ENCODE data around the gene MACROD1.

The MACROD1 gene

DNA sequence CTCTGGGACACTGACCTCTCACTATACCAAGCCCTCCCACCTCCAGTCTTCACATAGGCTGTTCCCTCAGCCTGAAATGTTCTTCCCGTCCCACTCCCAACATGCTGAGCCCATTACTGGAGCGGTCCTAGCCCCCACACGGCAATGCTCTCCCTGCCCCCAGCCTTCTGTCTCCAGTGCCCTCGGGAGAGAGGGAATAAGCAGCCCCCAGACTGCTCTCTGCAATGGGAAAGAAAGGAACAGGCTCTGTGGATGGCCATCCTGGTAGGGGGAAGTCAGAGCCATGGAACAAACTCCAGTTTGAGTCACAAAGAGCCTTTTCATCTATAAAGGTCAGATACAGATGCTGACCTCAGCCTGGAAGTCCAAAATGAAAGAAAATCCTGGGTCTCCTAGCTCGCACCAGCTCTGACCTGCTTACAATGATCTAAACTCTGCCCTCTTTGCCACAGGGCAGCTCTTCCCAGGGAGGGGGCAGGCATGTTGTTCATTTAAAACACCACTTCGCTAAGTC is 67.5 kb downstream of the MACROD1 start:
- Mint-ChIP-seq H3K36me3 (no peaks in the 10 kb centered on the region), H3K9me3 (no peaks in the 10 kb centered on the region), H3K27ac (no peak overlapping the region), H3K4me1 (no peaks in the 10 kb centered on the region), H3K27me3 (no peaks in the 10 kb centered on the region), H3K4me3 (no peak overlapping the region)

DNA sequence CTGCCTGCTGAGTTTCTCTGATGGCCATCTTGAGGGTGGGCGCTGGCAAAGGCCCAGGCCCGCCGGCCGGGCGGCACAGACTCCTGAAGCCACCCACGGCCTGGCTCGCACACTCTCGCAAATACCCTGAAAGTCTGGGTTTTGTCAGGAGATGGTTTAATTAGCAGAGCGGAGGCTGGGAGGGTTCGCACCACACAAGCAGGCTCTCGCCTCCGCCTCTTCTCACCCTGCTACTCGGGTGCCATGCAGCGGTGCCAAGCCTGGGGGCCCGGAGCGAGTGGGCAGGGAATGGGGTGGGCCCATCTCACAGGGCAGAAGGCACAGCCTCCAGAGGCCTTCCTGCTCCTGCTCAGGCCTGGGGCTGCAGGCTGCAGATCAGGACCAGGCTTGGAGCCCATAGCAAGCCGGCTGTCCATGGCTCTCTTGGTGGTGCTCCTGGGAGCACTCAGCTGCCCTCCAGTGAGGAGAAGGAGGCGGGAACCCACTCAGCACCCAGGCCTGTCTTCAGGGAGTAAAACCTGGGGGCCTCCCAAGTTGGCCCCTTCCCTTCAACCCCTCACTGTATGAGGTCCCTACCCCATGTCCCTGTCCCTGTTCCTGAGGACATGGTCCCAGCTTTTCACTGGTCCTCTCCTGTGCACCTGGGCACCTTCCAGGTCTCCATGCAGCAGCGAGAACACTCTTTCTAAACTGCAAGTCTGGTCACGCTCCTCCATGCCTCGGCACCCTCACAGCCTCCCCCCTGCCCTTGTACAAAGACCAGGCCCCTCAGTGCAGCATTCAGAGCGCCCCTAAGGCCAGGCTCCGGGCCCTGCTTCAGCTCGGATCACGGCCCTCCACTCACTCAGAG is 68.2 kb downstream of the MACROD1 start:
- Mint-ChIP-seq H3K4me3 (no peak overlapping the region), H3K27me3 (no peaks in the 10 kb centered on the region), H3K36me3 (no peaks in the 10 kb centered on the region), H3K9me3 (no peaks in the 10 kb centered on the region), H3K4me1 (no peaks in the 10 kb centered on the region), H3K27ac (no peak overlapping the region)

DNA sequence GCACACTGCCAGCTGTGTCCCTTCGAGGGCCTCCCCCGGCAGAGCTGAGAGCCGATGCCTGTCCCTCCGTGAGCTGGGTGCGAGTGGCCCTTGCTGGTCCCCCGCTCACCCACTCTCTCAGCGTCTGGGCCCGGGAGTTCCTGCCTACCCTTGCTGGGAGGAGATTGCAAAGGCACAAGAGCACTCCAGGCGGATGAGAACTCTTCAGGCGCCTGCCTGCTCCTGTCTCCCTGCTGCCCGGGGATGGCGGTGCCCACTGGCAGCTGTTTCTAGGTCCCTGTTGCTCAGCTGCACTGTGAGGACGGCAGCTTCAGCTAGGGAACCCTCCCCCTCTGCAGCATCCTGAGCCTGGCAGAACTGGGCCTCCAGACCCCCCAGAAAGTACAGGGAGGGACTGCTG is 69.1 kb downstream of the MACROD1 start:
- no peaks in the 10 kb centered on the region for H3K4me1 Mint-ChIP-seq
- no peak overlapping the region for H3K27ac Mint-ChIP-seq
- no peaks in the 10 kb centered on the region for H3K9me3 Mint-ChIP-seq
- H3K4me3 Mint-ChIP-seq = no peak overlapping the region
- no peaks in the 10 kb centered on the region for H3K36me3 Mint-ChIP-seq
- no peaks in the 10 kb centered on the region for H3K27me3 Mint-ChIP-seq

DNA sequence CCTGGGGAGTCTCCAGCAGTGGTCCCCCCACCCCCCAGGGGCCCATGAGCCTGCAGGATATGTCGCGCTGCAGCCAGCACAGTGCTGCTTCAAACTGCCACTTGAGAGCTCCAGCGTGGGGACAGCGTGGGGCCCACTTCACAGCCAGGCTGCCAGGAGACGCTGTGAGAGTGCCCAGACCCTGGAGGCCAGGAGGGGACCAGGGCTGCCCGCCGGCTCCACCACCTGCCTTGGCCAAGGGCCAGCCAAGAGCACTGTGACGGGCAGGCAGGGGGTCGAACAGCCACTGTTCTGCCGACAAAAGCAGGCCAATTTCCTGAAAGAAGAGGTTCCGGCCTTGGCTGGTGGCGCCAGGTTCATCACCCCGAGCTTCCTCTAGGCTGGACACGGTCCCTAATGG is 70.0 kb downstream of the MACROD1 start:
- Mint-ChIP-seq H3K9me3 (no peaks in the 10 kb centered on the region), H3K36me3 (no peaks in the 10 kb centered on the region), H3K4me3 (no peak overlapping the region), H3K27me3 (no peaks in the 10 kb centered on the region), H3K4me1 (no peaks in the 10 kb centered on the region), H3K27ac (no peak overlapping the region)

DNA sequence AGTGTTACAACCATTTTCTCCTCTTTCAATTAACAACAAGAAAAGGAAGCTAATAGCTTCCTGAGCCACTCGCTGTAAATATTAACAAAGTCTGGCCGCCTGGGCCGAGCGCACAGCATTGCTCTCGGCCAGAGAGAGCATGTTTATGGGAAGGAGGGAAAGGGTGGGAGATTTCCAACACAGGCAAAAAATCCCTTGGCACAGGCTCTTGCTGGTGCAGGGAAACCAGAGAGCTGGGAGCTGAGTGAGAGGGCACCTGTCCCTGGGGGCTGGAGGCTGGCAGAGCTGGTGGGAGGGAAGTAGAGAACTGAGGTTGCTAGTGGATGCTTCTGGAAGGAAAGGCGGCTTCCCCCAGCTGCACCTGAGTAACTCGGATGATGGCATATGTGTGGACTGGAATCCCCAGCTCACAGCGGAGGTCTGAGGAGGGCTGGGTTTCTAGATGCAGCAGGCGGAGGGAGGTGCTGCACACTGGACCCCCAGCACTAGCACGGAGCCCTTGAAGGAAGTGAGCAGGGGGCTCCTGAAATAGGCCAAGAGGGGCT is 70.6 kb downstream of the MACROD1 start:
- no peak overlapping the region for H3K27ac Mint-ChIP-seq

DNA sequence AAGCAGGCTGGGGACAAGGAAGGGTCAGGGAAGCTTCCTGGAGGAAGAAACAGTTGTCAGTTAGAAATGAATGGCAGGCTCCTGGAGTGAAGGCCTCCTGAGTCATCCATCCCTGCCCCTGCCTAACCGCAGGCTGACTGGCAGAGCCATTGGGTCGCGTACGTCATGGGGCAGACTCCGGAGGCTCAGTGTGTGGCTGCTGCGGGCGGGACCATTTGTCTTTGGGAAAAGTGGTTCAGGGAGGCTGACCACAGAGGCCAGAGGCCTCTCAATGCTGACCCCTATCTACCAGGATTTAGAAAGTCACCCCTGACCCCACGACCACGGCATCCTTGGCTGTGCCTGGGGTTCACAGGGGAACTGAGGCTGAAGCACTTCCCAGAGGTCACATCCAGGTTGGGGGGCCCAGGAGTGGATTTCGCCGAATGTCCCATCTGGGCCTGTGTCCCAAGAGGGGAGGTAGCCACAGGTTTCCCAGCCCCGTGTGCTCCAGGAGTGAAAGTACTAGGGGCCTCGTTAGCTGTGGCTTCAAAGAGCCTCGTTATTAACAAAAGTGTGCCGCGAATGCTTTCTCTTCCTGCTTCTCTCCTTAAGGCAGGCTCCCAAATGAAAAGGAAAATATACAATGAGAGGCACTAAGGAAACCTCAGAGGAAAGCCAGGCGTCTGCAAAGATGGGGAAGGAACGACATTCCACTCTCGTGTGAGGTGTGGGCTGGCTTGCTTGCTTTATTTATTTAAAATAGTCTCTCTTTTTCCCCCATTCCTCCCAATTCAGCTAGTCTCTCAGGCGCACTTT is 71.3 kb downstream of the MACROD1 start:
- Mint-ChIP-seq H3K4me1 (no peaks in the 10 kb centered on the region), H3K9me3 (no peaks in the 10 kb centered on the region), H3K27ac (no peak overlapping the region), H3K4me3 (no peak overlapping the region), H3K36me3 (no peaks in the 10 kb centered on the region), H3K27me3 (no peaks in the 10 kb centered on the region)

More for the DNA sequence above, 70.6 kb downstream of the MACROD1 start:
- no peaks in the 10 kb centered on the region for H3K9me3 Mint-ChIP-seq
- no peak overlapping the region for H3K4me3 Mint-ChIP-seq
- H3K27me3 Mint-ChIP-seq = no peaks in the 10 kb centered on the region
- no peaks in the 10 kb centered on the region for H3K4me1 Mint-ChIP-seq
- H3K36me3 Mint-ChIP-seq = no peaks in the 10 kb centered on the region

DNA sequence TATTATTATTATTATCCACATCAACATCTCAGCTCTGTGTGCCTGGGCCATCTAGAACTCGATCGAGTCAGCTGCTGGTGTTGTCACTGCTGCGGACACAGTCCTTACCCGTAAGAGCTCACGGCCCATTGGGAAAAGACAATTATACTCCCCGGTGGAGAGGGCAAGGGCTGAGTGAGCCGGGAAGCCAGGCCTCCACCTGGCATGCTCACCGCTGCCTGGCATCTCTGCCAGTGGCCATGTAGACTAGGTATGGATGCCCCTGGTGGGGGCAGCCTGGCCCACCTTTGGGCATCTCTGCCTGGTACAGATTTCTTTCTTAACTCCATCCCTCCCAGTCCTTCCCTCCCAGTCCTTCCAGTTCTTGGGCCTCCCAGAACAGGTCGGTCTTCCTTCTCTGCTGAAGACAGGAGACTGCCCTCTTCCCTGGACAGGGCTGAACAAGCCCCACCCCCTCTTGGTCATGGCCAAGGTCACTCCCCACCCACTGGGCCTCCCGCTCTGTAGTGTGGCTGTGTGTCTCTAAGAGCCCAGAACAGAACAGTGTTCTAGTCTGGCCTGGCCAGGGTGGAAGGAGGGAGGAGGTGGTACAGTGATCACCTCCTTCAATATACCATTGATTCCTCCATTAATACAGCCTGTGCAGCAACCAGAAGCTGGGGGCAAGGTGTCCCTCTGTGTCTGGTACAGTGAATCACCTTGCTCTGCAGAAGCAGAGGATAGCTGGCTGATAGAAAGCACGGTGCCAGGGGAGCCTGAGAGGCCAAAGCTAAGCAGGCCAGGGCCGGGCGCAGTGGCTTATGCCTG is 72.5 kb downstream of the MACROD1 start:
- no peaks in the 10 kb centered on the region for H3K36me3 Mint-ChIP-seq

DNA sequence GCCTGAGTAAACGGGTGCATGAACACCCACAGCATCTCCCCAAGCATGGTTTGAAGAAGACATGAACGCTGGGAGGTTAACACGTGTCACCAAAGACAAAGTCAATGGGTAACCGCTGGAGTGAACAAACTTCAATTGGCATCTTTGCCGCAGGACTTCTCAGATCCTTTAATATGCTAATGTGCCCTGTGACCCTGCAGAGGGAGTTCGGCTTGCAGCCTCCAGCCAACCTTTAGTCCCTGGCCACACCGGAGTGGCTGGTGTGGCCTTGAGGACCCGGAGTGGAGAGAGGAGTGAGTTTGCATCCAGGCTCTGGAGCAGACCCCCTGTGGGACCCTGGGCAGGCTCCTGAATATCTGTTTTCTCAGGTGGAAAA is 73.2 kb downstream of the MACROD1 start:
- H3K27ac Mint-ChIP-seq = no peak overlapping the region
- H3K9me3 Mint-ChIP-seq = no peaks in the 10 kb centered on the region

More for the DNA sequence above, 72.5 kb downstream of the MACROD1 start:
- no peak overlapping the region for H3K4me3 Mint-ChIP-seq
- H3K4me1 Mint-ChIP-seq = no peaks in the 10 kb centered on the region
- no peak overlapping the region for H3K27ac Mint-ChIP-seq
- H3K27me3 Mint-ChIP-seq = no peaks in the 10 kb centered on the region
- no peaks in the 10 kb centered on the region for H3K9me3 Mint-ChIP-seq

DNA sequence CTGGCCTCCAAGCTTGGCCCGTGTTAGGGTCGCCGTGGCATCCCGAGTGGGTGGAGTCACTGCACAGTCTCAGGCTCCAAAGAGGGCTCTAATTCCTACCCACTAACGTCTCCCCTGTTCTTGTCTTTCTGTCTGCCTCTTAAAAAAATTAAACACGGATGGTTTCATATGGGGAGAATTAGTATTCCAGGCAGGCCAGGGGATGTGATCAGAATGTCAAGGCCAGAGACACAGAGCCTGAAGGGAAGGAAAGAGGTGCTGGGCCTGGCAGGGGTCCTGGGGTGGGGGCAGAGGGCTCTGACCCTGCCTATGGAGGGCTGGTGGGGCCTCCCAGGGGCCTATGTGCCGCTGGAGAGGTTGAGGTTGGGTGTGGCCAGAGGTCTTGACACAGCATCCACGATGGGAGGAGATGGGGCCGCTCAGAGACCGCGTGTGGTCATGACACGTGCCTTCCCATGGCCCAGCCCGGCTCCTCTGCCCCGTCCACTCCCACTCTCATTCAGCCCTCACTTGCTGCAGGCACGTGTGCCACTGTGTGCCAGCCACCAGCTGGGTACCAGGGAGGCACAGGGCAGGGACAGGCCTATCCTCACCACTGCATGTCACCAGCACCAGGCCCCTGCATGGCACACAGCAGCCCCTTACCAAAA is 73.7 kb downstream of the MACROD1 start:
- Mint-ChIP-seq H3K4me3 (no peak overlapping the region), H3K27ac (no peak overlapping the region), H3K4me1 (no peaks in the 10 kb centered on the region), H3K36me3 (no peaks in the 10 kb centered on the region), H3K27me3 (no peaks in the 10 kb centered on the region), H3K9me3 (no peaks in the 10 kb centered on the region)

More for the DNA sequence above, 73.2 kb downstream of the MACROD1 start:
- no peaks in the 10 kb centered on the region for H3K4me1 Mint-ChIP-seq
- H3K36me3 Mint-ChIP-seq = no peaks in the 10 kb centered on the region
- no peaks in the 10 kb centered on the region for H3K27me3 Mint-ChIP-seq
- no peak overlapping the region for H3K4me3 Mint-ChIP-seq

DNA sequence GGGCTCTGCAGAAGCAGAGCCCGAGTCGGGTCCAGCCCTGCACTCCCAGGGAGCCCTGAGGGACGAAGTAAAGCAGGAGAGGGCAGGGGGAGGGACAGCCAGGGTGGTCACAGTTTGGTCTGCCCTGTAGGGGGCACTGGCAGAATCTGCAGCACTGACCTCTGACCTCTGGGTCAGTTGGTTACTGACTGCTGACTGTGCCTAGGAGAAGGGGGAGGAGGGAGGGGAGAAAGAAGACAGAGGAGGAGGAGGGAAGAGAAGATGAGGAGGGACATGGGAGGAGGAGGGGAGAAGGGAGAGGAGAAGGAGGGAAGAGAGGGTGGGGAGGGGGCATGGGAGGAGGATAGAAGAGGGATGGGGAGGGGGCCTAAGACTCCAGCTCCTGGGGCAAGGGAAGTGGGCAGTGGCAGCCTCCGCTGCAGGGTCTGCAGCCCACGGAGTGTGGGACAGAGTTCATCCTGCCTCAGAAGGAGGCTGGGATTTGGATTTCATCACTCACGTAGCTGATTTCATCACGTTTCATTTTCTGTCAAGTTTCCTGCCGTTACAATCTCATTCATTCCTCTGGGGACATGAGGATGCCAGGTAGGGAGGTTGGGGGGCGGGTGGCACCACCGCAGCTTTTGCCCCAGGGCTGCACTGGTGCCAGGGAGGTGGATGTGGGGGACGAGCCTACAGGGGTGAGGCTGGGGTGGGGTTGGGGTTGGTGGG is 75.0 kb downstream of the MACROD1 start:
- H3K4me3 Mint-ChIP-seq = no peak overlapping the region
- H3K4me1 Mint-ChIP-seq = no peaks in the 10 kb centered on the region
- no peaks in the 10 kb centered on the region for H3K36me3 Mint-ChIP-seq
- H3K27me3 Mint-ChIP-seq = no peaks in the 10 kb centered on the region
- no peaks in the 10 kb centered on the region for H3K9me3 Mint-ChIP-seq
- H3K27ac Mint-ChIP-seq = no peak overlapping the region

DNA sequence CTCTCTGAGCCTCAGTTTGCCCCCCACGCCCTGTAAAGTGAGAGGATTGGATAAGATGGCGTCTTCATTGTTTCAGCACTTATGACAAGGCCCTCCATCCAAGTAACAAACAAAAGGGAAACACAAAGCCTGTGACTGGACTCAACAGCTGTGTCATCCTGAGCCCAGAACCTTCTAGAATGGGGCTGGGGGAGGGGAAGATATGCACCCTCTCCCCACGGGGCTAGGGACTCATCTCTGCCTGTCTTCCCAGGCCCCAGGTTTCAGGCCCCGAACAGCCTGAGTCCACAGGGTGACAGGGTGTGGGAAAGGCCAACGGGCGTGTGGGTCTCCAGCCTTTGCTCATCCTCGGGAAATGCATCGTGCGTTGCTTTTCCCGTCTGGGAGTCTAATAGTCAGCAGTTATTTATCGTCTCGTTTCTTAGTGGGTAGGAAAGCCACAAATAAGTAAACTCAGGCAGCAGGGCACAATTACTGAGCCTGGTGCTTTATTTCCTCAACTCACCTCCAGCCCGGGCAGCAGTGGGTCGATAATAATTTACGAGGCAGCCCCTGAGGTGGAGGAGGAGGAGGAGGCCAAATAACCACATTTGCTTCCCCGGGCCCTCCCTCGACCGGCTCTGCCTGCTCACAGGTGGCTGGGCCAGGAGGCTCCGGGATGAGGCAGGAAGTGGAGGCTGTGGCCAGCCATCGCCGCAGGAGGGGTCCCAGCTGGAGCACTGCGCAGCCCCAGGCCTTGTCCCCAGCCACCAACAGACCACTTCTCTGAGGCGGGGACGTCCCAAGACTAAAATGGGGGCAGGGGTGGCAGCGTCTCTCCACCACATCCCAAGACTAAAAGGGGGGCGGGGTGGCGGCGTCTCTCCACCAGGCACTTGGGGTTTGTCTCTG is 75.8 kb downstream of the MACROD1 start:
- no peaks in the 10 kb centered on the region for H3K36me3 Mint-ChIP-seq
- H3K4me1 Mint-ChIP-seq = no peaks in the 10 kb centered on the region
- H3K27ac Mint-ChIP-seq = no peak overlapping the region
- H3K4me3 Mint-ChIP-seq = no peak overlapping the region
- no peaks in the 10 kb centered on the region for H3K9me3 Mint-ChIP-seq
- H3K27me3 Mint-ChIP-seq = no peaks in the 10 kb centered on the region

DNA sequence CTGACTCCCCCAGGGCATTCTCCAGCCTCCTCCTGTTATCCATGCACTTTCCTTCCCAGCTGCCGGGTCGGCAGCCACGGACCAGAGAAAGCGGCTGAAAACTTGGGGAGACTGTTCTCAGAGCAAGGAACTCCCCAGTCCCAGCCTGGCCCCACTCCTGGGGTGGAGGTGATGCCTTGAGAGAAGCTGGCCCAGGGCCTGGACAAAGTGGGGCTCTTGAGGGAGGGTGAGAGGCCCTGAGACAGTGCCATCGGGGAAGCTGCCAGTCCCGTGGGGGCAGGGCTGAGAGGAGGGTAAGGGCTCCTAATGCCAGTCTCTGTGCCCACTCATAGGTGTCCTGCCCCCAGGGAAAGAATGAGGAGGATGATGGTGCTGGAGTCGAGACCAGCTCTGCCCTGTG is 76.4 kb downstream of the MACROD1 start:
- no peak overlapping the region for H3K27ac Mint-ChIP-seq
- H3K4me3 Mint-ChIP-seq = no peak overlapping the region
- H3K9me3 Mint-ChIP-seq = no peaks in the 10 kb centered on the region
- H3K4me1 Mint-ChIP-seq = no peaks in the 10 kb centered on the region
- H3K36me3 Mint-ChIP-seq = no peaks in the 10 kb centered on the region
- no peaks in the 10 kb centered on the region for H3K27me3 Mint-ChIP-seq

DNA sequence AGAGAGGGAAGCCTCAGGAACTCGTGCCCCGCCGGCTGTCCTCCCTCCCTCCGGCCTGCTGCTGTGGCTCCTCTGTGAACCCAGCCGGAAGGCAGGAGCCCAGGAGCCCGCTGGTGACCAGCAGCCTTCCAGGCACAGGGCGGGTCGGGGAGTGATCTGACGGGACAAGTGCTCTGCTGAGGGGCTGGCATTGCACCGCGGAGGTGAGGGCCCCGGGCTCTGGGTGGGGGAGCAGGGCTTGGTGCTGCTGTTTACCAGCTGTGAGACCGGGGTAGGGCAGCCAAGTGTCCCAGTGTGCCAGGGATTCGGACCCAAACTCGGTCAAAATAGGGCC is 76.9 kb downstream of the MACROD1 start:
- H3K27me3 Mint-ChIP-seq = no peaks in the 10 kb centered on the region

More for the DNA sequence above, 76.9 kb downstream of the MACROD1 start:
- Mint-ChIP-seq H3K4me1 (no peaks in the 10 kb centered on the region), H3K9me3 (no peaks in the 10 kb centered on the region), H3K4me3 (no peak overlapping the region), H3K36me3 (no peaks in the 10 kb centered on the region), H3K27ac (no peak overlapping the region)
